ENCODE measurements around the gene KIAA1217.

The KIAA1217 gene

GRCh38 chr10:24234784-24235183, 25.8 kb downstream of the KIAA1217 start:
- Histone ChIP-seq H3K27ac (ENCODE audit: low read length) (no peak overlapping the region), H3K27me3 (ENCODE audit: insufficient read depth, low read length, poor library complexity) (no peaks in the 10 kb centered on the region), H3K9me3 (ENCODE audit: insufficient read depth, low read length, severe bottlenecking) (no peaks in the 10 kb centered on the region), H3K79me2 (ENCODE audit: insufficient read depth, low read length) (no peaks in the 10 kb centered on the region), H3K36me3 (ENCODE audit: insufficient read depth, low read length) (no peaks in the 10 kb centered on the region), H3K4me2 (ENCODE audit: insufficient read depth, low read length) (no peak overlapping the region), H3K4me3 (ENCODE audit: low read depth in 1 of 2, low read length in 2 of 2) (no peak overlapping the region), H4K20me1 (ENCODE audit: insufficient read depth, low read length) (no peaks in the 10 kb centered on the region), H2AFZ (ENCODE audit: low read depth, low read length) (no peak overlapping the region), H3K9ac (ENCODE audit: low read depth, low read length) (no peak overlapping the region), H3K4me1 (ENCODE audit: insufficient read depth, low read length) (no peaks in the 10 kb centered on the region)
- ATAC-seq (ENCODE audit: insufficient read depth, low read depth) (no peak), DNase-seq (no peak)
- TF ChIP-seq, protein P1, sequence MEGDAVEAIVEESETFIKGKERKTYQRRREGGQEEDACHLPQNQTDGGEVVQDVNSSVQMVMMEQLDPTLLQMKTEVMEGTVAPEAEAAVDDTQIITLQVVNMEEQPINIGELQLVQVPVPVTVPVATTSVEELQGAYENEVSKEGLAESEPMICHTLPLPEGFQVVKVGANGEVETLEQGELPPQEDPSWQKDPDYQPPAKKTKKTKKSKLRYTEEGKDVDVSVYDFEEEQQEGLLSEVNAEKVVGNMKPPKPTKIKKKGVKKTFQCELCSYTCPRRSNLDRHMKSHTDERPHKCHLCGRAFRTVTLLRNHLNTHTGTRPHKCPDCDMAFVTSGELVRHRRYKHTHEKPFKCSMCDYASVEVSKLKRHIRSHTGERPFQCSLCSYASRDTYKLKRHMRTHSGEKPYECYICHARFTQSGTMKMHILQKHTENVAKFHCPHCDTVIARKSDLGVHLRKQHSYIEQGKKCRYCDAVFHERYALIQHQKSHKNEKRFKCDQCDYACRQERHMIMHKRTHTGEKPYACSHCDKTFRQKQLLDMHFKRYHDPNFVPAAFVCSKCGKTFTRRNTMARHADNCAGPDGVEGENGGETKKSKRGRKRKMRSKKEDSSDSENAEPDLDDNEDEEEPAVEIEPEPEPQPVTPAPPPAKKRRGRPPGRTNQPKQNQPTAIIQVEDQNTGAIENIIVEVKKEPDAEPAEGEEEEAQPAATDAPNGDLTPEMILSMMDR (IDR thresholded peaks at IDR 0.05; ENCODE audit: borderline replicate concordance, extremely low read depth, low read length, poor library complexity, severe bottlenecking) = no peak
- no peak for TF ChIP-seq EZH2 (IDR thresholded peaks at IDR 0.05; ENCODE audit: borderline replicate concordance, low read depth, low read length, severe bottlenecking)

- no peak overlapping the region for H3K9ac ChIP-seq (ENCODE audit: low read depth, low read length)
- no peak for ATAC-seq (ENCODE audit: insufficient read depth, low read depth)
- no peak overlapping the region for H3K4me3 ChIP-seq (ENCODE audit: low read depth in 1 of 2, low read length in 2 of 2)
- no peaks in the 10 kb centered on the region for H3K4me1 ChIP-seq (ENCODE audit: insufficient read depth, low read length)
- DNase-seq = no peak
- H3K4me2 ChIP-seq (ENCODE audit: insufficient read depth, low read length) = no peak overlapping the region
- H3K9me3 ChIP-seq (ENCODE audit: insufficient read depth, low read length, severe bottlenecking) = no peaks in the 10 kb centered on the region
- no peaks in the 10 kb centered on the region for H3K79me2 ChIP-seq (ENCODE audit: insufficient read depth, low read length)
- no peak overlapping the region for H2AFZ ChIP-seq (ENCODE audit: low read depth, low read length)
- H4K20me1 ChIP-seq (ENCODE audit: insufficient read depth, low read length) = no peaks in the 10 kb centered on the region
- H3K36me3 ChIP-seq (ENCODE audit: insufficient read depth, low read length) = no peaks in the 10 kb centered on the region
- H3K27ac ChIP-seq (ENCODE audit: low read length) = no peak overlapping the region
- no peak for TF ChIP-seq EZH2 (IDR thresholded peaks at IDR 0.05; ENCODE audit: borderline replicate concordance, low read depth, low read length, severe bottlenecking)
- TF ChIP-seq, protein P1 (IDR thresholded peaks at IDR 0.05; ENCODE audit: borderline replicate concordance, extremely low read depth, low read length, poor library complexity, severe bottlenecking) = no peak
- H3K27me3 ChIP-seq (ENCODE audit: insufficient read depth, low read length, poor library complexity) = no peaks in the 10 kb centered on the region
Measured at GRCh38 chr10:24235471-24235870, 26.5 kb downstream of the KIAA1217 start.

- Histone ChIP-seq H3K4me3 (ENCODE audit: low read depth in 1 of 2, low read length in 2 of 2) (no peak overlapping the region), H3K9ac (ENCODE audit: low read depth, low read length) (no peak overlapping the region), H4K20me1 (ENCODE audit: insufficient read depth, low read length) (no peaks in the 10 kb centered on the region), H3K27me3 (ENCODE audit: insufficient read depth, low read length, poor library complexity) (no peaks in the 10 kb centered on the region), H3K4me1 (ENCODE audit: insufficient read depth, low read length) (no peaks in the 10 kb centered on the region), H2AFZ (ENCODE audit: low read depth, low read length) (no peak overlapping the region), H3K79me2 (ENCODE audit: insufficient read depth, low read length) (no peaks in the 10 kb centered on the region), H3K36me3 (ENCODE audit: insufficient read depth, low read length) (no peaks in the 10 kb centered on the region), H3K27ac (ENCODE audit: low read length) (no peak overlapping the region), H3K4me2 (ENCODE audit: insufficient read depth, low read length) (no peak overlapping the region), H3K9me3 (ENCODE audit: insufficient read depth, low read length, severe bottlenecking) (no peaks in the 10 kb centered on the region)
- DNase-seq = no peak
- ATAC-seq (ENCODE audit: insufficient read depth, low read depth) = no peak
- TF ChIP-seq, protein P1 (IDR thresholded peaks at IDR 0.05; ENCODE audit: borderline replicate concordance, extremely low read depth, low read length, poor library complexity, severe bottlenecking) = no peak
- TF ChIP-seq EZH2 (IDR thresholded peaks at IDR 0.05; ENCODE audit: borderline replicate concordance, low read depth, low read length, severe bottlenecking) = no peak
Measured at GRCh38 chr10:24237801-24238395, 29.0 kb downstream of the KIAA1217 start.
